ENCODE results near the gene SBK1.
"Not testable (repeated sequence)": the region's sequence is repeated elsewhere in the genome, so short reads cannot be mapped to it uniquely, and the experiment has no call there.

The SBK1 gene

DNA sequence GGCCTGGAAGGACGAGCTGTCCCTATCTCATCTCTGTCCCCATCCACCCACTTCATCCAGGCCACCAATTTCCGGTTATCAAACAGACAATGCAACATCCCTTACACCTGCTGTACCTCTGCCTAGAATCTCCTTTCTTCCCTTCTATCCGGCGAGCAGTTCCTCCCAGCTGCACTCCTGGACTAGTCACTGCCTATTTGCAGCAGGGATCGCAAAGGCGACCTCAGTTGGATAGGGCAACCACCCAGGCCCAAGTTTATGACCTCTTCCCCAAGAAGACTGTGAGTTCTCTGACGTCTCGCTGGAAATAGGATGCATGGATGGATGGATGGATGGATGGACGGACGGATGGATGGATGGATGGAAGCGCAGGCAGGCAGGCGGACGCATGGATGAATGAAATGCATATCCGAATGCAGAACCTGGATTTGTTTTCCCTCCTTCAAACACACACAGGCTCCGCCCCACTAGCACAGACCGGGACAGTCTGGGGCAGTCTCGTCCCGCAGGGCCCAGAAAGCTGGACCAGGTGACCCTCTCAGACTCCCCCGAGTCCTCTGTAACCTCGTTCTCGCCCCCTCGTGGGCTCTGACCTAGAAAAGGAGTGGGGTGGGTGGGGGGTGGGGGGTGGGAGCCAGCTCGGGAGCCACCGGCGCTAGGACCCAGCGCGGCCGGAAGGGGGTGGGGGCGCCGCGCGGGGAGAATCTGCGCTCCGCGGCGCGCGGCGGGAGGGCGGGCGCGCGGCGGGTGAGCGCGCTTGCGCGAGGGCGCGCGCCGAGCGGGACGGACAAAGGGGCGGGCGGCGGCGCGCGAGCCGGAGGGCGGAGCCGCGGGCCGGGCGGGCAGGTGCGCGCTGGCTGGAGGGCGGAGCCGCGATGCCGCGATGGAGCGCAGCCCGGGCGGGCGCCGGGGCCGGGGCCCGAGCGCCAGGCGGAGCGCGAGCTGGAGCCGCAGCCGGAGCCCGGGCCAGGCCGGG is at the start of gene SBK1:
SBK1 (plus strand) TSS at position 875 of the 976 bp plus-strand sequence. CDS start 24,867 bp downstream, outside the sequence.
- peak; percentile 99 for DNase-seq (ENCODE audit: low spot score)

DNA sequence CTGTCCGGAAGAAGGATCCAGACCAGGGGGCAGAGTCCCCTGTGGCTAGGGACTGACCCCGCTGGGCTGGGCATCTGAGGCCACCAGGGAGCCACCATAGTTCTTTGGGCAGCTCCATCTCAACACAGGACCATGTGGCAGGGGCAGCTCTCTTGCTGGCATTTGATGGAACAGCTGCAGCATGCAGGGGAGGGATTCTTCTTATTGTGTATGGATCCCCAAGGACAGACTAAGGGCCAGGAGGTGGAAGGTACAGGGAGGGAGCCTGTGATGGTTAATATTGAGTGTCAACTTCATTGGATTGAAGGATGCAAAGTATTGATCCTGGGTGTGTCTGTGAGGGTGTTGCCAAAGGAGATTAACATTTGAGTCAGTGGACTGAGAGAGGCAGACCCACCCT is 42.8 kb upstream of the SBK1 start:
- DNase-seq (ENCODE audit: low spot score) = not testable (repeated sequence)

DNA sequence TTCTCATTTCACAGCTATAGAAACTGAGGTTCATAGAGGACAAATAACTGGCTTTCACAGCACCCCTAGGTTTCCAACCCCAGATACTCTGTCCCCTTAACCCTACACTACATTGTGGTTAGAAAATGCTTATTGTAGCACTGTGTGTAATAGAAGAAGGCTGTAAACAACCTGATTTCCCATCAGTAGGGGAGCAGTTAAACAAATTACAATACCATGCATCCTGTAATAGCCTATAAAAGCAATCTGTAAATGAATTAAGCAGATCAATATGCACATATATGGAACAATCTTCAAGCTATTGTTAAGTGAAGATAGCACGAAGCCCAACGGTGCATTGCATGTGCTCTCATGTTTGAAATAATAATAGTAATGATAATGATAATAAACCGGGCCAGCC is 41.3 kb upstream of the SBK1 start:
- DNase-seq (ENCODE audit: low spot score) = no peak

DNA sequence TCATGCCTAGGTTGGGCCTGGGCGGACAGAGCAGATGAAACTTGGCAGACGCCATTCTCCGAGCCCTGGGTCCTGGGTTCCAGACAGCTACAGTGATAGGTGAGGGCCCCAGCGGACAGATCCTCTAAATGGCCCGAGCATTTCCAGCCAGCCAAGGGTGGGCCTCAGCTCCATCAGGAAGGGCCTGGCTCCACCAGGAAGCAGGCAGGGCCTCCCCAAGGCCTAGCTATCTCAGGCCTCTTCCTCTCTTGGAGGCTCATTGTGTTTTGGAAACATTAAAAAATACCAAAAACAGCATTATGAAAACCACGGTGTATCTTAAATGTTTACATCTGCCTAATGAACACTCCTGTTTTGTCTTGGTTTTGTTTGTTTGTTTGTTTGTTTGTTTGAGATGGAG is 38.2 kb upstream of the SBK1 start:
- no peak for DNase-seq (ENCODE audit: low spot score)

DNA sequence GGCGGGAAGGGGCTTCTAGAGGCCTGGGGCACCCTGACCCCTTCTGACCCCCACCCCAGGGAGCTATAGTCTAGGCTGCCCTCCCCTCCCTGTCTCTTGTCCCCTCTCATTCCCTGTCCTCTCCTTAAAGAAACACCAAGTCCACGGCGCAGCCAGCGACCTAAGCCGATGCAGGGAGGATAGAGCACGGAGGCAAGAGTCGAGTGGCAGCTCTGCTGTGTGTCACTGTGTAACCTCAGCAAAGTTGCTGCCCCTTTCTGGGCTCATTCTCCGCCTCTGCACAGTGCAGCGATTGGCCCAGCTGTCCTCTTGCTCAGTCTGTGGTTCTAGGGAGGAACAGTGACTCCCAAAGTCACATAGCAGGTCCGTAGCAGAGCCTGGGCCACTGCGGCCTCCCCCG is 36.5 kb upstream of the SBK1 start:
- DNase-seq (ENCODE audit: low spot score) = no peak

DNA sequence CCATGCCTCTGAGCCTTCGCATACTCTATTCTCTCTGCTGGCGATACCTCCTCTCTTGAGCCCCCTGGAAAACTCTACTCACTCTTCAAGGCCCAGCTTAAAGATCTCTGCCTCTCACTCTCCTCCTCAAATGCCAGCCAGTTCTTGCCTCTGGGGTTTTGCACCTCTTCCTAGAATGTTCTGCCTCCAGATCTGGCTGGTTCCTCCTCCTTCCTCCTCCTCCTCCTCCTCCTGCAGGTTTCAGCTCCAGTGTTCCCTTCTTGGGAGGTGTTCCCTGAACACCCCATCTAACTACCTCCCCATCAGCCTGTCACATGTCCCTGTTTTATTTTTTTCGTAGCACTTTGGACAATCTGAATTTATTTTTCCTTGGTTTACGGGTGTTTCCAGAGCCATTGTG is 35.1 kb upstream of the SBK1 start:
- DNase-seq (ENCODE audit: low spot score) = no peak

DNA sequence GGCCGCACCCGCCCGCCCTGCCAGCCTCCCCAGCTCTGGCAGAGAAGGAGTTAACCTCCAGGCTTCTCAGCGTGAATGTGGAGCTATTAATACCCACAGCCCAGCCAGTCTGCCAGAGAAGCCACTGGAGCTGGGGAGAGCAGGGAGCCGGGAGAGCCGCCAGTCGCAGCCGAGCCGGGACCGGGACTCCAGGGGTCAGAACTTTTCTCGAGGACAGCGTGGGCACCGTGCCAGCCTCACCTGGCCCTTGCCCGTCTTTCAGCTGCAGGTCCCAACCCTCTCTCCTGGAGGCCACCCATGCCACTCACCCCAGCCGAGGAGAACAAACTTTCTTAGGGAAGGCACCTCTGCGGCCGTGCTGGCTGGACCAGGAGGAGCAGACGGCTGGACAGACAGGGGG is 33.8 kb upstream of the SBK1 start:
- DNase-seq (ENCODE audit: low spot score) = no peak

DNA sequence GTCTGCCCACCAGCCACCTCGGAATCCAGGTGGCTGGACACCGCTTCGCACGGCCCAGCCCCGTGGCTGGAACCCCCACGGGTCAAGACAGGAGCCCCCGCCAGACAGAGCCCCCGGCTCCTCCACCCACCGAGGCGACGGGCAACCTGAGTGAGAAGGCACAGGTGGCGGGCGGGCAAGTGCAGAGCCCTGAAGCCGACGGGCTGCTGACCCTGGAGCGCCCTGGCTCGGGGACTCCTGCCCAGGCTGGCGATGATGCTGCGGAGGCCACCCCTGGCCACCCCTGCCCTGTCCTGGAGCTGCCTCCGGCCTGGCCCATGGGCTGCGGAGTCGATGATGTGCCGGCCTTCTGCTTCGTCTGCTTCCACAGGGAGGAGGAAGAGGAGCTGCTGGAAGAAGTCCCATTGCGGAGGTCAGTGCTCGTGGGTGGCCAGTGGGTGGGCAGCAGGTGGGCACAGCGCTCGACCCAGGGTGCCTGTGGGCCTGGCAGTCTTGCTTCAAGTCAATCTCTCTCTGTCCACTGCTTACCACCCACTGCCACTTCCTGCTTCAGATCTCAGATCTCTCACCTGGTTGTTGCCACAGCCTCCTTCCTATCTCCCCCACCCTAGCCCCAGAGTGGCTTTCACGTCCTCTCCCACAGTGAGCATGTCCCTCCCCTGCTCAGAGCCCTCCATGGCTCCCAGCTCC is 33.1 kb upstream of the SBK1 start:
- no peak for DNase-seq (ENCODE audit: low spot score)

DNA sequence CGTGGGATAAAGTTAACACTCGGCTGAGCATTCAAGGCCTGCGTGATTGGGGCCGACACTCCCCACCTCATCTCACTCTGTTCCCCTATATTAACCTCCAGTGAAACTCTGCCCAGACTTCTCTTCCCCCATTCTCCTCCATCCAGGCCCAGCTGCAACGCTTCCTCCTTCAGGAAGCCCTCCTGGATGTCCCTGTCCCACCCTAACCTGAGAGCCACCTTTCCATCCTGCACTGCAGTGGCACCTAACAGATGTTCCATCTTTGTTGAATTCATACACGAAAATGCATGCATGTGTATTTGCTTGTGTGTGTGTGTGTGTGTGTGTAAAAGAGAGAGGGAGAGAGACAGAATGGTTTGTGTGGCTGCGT is 32.6 kb upstream of the SBK1 start:
- no peak for DNase-seq (ENCODE audit: low spot score)

DNA sequence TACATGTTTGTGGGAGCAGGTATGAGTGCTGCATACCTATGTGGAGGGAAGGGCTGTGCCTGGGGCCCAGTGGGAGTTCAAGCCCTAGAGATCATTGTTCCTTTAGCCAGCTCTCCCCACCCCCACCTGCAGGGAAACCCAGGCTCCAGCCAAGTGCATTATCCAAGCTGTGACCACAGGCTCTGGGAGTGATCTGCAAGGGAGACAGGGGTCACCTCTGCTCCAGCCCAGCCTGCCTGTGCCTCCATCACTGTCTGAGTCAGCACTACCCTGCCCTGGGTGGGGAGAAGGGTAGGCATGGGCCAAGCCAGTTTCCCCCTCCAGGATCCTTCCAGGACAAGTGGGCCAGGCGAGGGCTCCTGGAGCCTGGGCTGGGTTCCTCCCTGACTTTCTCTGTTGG is 32.1 kb upstream of the SBK1 start:
- DNase-seq (ENCODE audit: low spot score) = no peak

DNA sequence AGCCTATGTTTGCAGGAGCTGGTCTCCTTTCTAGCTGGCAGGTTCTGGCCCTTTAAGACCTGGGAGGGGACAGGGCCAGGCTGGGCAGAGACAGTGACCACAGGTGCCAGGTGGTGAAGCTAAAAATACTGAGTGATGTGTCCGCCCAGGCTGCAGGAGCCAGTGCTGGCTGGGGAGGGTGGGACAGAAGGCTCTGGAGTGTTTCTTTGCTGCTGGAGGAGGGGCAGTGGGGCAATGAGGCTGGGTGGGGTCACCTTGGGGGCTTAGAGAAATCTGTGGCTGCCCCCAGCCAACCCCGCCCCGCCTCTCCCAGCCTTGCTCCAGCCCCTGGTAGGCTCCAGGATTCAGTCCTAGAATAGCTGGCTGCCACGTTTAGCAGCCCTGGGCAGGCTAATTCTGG is 30.4 kb upstream of the SBK1 start:
- DNase-seq (ENCODE audit: low spot score) = no peak

DNA sequence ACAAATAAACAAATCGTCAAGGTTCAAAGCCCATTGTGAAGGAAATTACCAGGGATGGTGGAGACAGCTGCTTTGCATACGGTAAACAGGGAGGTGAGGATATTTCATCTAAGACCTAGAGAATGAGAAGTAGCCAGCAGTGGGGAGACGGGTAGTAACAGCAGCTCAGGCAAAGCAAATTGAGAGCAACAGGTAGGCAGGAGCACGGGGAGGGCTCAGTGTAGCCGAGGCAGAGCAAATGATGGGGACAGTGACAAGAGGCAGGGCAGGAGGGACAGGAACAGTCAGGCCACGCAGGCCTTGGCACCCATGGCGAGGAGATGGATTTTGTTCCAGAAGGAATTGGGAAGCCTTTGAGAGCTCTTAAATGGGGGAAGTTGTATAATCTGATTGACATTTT is 29.0 kb upstream of the SBK1 start:
- DNase-seq (ENCODE audit: low spot score) = no peak

DNA sequence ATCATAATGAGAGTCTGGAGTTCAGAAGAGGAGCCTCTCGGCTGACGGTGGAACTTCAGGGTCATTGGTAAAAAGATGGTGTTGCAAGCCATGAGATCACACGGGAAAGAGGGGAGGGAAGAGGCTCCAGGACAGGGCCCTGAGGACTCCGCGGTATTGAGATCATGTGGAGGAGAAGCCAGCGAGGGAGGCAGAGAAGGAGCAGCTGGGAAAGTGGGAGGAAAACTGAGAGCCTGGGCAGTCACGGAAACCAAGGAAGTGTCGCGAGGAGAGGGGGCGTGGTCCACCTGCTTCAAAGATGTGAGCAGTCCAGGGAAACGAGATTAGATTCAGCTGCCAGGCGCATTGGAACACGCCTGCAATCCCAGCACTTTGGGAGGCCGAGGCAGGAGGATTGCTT is 27.7 kb upstream of the SBK1 start:
- DNase-seq (ENCODE audit: low spot score) = no peak

DNA sequence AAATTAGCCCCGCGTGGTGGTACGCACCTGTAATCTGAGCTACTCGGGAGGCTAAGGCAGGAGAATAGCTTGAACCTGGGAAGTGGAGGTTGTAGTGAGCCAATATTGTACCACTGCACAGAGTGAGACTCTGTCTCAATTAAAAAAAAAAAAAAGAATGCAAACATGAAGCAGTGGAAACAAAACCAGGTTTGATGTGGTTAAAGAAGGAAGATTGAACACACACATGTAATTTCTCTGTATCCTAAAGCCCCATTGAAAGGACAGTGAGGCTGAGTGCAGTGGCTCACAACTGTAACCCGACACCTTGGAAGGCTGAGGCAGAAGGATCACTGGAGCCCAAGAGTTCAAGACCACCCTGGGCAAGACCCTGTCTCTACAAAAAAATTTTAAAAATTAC is 26.5 kb upstream of the SBK1 start:
- no peak for DNase-seq (ENCODE audit: low spot score)

DNA sequence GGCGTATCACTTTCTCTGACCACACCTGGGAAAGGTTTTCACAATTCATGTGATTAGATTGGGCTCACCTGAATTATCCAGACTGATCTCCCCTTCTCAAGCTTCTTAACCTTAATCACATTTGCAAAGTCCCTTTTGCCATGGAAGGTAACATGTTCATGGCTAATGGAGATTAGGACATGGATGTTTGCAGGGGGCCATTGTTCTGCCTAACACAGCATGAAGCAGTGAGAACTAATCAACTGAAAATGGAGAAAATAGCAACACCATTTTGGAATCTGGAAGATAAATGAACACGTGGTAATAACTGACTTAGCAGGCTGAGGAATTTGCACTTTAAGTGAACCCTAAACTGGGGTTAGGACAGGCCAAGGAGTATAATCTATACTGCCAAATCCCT is 25.0 kb upstream of the SBK1 start:
- no peak for DNase-seq (ENCODE audit: low spot score)

DNA sequence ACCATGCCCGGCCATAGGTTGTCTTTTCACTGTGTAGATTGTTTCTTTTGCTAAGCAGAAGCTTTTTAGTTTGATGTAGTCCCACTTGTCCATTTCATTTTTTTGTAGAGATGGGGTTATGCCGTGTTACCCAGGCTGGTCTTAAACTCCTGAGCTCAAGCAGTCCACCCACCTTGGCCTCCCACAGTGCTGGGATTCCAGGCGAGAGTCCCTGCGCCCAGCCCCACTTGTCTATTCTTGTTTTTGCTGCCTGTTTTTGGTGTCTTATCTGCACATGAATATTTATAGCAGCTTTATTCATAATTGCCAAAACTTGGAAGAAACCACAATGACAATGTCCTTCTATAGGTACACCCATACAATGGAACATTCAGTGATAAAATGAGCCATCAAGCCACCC is 18.8 kb upstream of the SBK1 start:
- no peak for DNase-seq (ENCODE audit: low spot score)

DNA sequence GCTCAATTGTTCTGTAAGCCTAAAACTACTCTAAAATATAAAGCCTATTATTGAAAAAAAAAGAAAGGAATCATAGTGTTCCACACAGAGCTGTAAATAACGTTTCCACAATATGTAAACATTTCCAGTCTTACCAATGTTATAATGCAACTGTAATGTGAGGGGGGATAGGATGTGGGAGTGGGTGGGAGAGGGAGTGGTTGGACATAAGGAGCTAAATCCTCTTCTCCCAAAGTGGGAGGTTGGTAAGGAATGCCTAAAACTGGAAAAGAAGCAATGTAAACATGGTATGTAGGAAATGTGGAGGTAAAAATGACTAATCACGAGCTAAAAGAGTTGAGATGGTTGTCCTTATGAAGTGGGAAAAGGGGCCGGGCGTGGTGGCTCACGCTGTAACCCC is 17.6 kb upstream of the SBK1 start:
- DNase-seq (ENCODE audit: low spot score) = no peak

DNA sequence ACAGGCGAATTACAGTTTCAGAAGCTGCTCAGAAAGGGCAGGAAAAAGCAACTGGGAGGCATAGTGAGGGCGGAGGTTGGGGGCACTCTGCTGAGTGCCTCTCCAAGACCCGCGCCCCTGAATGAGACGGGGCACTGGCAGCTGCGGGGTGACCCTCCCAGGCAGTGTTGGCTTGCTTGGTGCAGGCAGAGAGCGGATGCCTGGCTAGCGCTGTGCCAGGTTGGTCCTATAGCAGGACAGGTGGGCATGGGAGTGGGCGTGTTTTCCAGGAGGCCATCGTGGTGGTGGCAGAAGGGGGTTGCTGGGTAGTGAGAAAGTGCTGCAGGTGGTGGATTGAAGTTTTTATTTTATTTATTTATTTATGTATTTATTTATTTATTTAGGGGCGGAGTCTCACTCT is 16.0 kb upstream of the SBK1 start:
- DNase-seq (ENCODE audit: low spot score) = no peak

DNA sequence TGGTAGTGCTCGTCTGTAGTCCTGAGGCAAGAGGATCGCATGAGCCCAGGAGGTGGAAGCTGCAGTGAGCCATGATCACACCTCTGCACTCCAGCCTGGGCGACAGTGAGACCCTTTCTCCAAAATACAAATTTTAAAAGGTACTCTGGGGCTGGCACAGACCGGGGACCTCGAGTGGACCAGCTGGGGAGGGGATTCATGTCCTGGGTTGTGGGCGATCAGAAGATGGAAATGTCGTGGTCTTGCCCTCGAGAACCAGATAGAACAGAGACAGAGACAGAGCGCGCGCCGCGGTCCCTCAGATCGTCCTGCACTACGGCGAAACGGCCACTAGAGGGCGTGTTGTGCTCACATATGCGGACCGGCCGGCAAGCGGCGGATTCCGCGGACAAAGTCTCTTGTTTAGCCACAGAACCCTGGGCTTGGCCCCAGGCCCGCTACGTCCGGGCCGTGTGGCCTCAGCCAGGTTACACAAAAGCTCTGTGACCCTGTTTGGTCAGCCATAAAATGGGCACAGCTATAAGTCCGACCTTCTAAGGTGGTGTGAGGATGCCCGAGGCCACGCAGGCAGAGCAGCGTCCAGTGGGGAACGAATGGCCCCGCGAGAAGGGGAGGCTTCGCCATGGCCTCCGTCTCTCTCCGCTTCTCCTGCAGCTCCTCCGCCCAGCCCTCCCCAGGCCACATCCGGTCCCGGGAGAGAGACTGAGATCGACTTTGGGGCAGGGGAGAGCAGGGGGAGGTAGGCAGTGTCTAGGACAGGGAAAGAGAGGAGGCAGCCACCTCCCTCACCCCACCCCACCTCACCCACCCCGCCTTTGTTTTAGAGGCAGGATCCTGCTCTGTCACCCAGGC is 14.6 kb upstream of the SBK1 start:
- peak; percentile 78 for DNase-seq (ENCODE audit: low spot score)

DNA sequence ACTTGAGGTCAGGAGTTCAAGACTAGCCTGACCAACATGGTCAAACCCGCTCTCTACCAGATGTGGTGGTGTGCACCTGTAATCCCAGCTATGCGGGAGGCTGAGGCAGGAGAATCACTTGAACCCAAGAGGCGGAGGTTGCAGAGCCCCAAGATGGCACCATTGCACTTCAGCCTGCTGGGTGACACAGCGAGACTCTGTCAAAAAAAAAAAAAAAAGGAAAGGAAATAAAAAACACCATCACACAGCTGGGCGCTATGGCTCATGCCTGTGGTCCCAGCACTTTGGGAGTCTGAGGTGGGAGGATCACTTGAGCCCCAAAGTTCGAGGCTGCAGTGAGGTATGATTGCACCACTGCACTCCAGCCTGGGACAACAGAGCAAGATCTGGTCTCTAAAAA is 13.3 kb upstream of the SBK1 start:
- no peak for DNase-seq (ENCODE audit: low spot score)

DNA sequence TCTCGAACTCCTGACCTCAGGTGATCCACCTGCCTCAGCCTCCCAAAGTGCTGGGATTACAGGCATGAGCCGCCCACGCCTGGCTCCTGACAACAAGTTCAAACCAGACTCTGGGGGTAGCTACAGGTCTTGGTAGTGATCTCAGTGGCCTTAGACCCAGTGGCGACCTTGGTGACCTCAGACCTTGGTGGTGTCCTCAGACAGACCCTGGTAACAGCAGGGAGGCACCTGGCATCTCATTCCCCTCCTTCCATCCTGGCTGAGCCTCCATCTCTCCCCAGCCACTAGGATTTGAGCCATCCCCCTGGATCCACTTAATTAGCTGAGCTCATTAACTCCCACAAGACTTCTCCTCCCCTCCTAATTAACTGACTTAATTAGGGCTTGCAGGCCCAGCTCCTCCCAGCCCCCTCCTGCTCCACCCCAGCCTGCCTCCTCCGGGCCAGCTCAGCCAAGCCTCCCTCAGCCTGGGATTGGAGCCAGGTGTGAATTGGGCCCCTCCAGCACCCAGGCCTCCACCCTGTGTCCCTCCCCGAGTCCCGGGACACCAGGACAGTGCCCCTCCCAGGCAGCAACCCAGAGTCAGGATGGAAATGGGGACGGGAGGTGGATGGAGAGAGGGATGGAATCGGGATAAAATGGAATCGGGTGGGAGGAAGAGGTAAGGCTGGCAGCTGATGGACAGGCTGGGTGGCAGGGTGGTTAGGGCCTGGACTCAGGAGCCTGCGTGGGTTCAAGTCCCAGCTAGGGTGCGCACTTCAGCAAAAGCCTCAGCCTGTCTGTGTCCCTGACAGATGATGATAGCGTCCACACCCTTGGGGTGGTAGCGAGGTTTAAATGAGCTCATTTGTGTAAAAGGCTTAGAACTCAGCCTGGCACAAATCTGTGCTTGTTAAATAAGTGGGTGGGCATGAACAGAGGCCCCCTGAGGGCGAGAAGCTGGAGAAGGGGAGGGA is 11.2 kb upstream of the SBK1 start:
- DNase-seq (ENCODE audit: low spot score) = no peak

All from germinal center (tissue), 1 donor.